GM23338 (cell line): ENCODE results near the gene RCL1. TPM values are rescaled to one million over a fixed set of nuclear protein-coding genes. Genes with fewer than 3 reads are reported as not detected.

Experiments used
- ATAC-seq: fragments of 200-7000 bp; cut with Tn5 transposase; 3 replicates; pipeline ENCODE4 v1.9.1; 2020
- DNase-seq: peaks from one replicate; pipeline ENCODE4 v3.0.0-alpha.2; 2015; ENCODE audit warnings: low spot score
- H2AFZ ChIP-seq: fragments of 200-600 bp; sonication (generic); 2 replicates; pipeline ENCODE4 v1.8.0; 2016; ENCODE audit warnings: antibody characterized with exemption, mild to moderate bottlenecking, moderate library complexity
- H3F3A ChIP-seq: fragments of 200-600 bp; sonication (generic); replicated peaks from 2 replicates; pipeline ENCODE4 v1.8.0; 2017; ENCODE audit warnings: antibody characterized with exemption, mixed run types, low read depth
- H3K27ac ChIP-seq: fragments of 200-600 bp; sonication (generic); 2 replicates; pipeline ENCODE4 v1.6.1; 2016; ENCODE audit warnings: low read depth
- H3K27me3 ChIP-seq: fragments of 200-600 bp; sonication (generic); 2 replicates; pipeline ENCODE4 v1.8.0; 2016; ENCODE audit warnings: mild to moderate bottlenecking, mixed run types, moderate library complexity; ENCODE audit not compliant: insufficient read depth
- H3K36me3 ChIP-seq: fragments of 200-600 bp; sonication (generic); 2 replicates; pipeline ENCODE4 v1.8.0; 2016; ENCODE audit warnings: mild to moderate bottlenecking; ENCODE audit not compliant: insufficient read depth
- H3K4me1 ChIP-seq: fragments of 200-600 bp; sonication (generic); 2 replicates; pipeline ENCODE4 v1.8.0; 2016; ENCODE audit warnings: mild to moderate bottlenecking, moderate library complexity; ENCODE audit not compliant: insufficient read depth
- H3K4me2 ChIP-seq: fragments of 200-600 bp; sonication (generic); 2 replicates; pipeline ENCODE4 v1.7.1; 2017; ENCODE audit warnings: mixed run types
- H3K4me3 ChIP-seq: fragments of 200-600 bp; sonication (generic); 2 replicates; pipeline ENCODE4 v1.6.1; 2016; ENCODE audit warnings: mixed run types
- H3K79me2 ChIP-seq: fragments of 200-600 bp; sonication (generic); replicated peaks from 2 replicates; pipeline ENCODE4 v1.8.0; 2017; ENCODE audit warnings: mild to moderate bottlenecking; ENCODE audit not compliant: insufficient read depth
- H3K9me2 ChIP-seq: fragments of 200-600 bp; sonication (generic); 2 replicates; pipeline ENCODE4 v1.8.0; 2017; ENCODE audit not compliant: insufficient read depth
- H4K20me1 ChIP-seq: fragments of 200-600 bp; sonication (generic); replicated peaks from 2 replicates; pipeline ENCODE4 v1.8.0; 2017; ENCODE audit warnings: mild to moderate bottlenecking; ENCODE audit not compliant: insufficient read depth
- H3K27ac Mint-ChIP-seq: 2 replicates; pipeline ENCODE4 v1.8.0; 2020; ENCODE audit warnings: inconsistent platforms, mild to moderate bottlenecking, moderate library complexity, mixed read lengths
- H3K27me3 Mint-ChIP-seq: 3 replicates; pipeline ENCODE4 v1.8.0; 2022; ENCODE audit warnings: low read depth, mild to moderate bottlenecking, moderate library complexity, mixed read lengths, inconsistent platforms; ENCODE audit not compliant: insufficient read depth, poor library complexity
- H3K36me3 Mint-ChIP-seq: 3 replicates; pipeline ENCODE4 v1.8.0; 2021; ENCODE audit warnings: low read depth, mild to moderate bottlenecking, inconsistent platforms, moderate library complexity, mixed read lengths
- H3K4me1 Mint-ChIP-seq: 3 replicates; pipeline ENCODE4 v1.8.0; 2020; ENCODE audit warnings: mild to moderate bottlenecking, inconsistent platforms, mixed read lengths
- H3K4me3 Mint-ChIP-seq: 3 replicates; pipeline ENCODE4 v1.8.0; 2021; ENCODE audit warnings: moderate library complexity, mild to moderate bottlenecking, inconsistent platforms, mixed read lengths
- H3K9me3 Mint-ChIP-seq: 3 replicates; pipeline ENCODE4 v1.8.0; 2020; ENCODE audit warnings: moderate library complexity, mild to moderate bottlenecking, inconsistent platforms, mixed read lengths
- CREB1 ChIP-seq: fragments of 250-450 bp; sonication (Bioruptor Pico); IDR thresholded peaks from 2 replicates; pipeline ENCODE4 v1.5.0; 2020; ENCODE audit warnings: low read depth, mild to moderate bottlenecking, moderate library complexity
- CTCF ChIP-seq, 2 experiments: fragments of 200-600 bp in 1 of 2; sonication (generic) in 1 of 2; conservative IDR thresholded peaks; 2 replicates each; pipeline versions ENCODE4 v1.5.1 to v1.6.1; 2016 to 2017; ENCODE audit warnings: antibody characterized with exemption in 2 of 2, low read depth in 2 of 2, mild to moderate bottlenecking in 2 of 2, moderate library complexity in 1 of 2
- ETS1 ChIP-seq: IDR thresholded peaks from 2 replicates; pipeline ENCODE4 v1.6.1; 2016; ENCODE audit warnings: antibody characterized with exemption
- EZH2 ChIP-seq: fragments of 200-600 bp; sonication (generic); IDR thresholded peaks from one replicate; pipeline ENCODE4 v1.8.0; 2017; ENCODE audit warnings: antibody characterized with exemption, mild to moderate bottlenecking, low read depth; ENCODE audit not compliant: unreplicated experiment
- EZH2phosphoT487 ChIP-seq: fragments of 200-600 bp; sonication (generic); IDR thresholded peaks from one replicate; pipeline ENCODE4 v1.8.1; 2018; ENCODE audit warnings: antibody characterized with exemption; ENCODE audit not compliant: unreplicated experiment
- JUNB ChIP-seq: IDR thresholded peaks from one replicate; pipeline ENCODE4 v1.6.1; 2016; ENCODE audit warnings: antibody characterized with exemption; ENCODE audit not compliant: unreplicated experiment
- NANOG ChIP-seq: IDR thresholded peaks from 2 replicates; pipeline ENCODE4 v1.6.1; 2016; ENCODE audit warnings: antibody characterized with exemption, borderline replicate concordance
- POLR2AphosphoS5 ChIP-seq: IDR thresholded peaks from 2 replicates; pipeline ENCODE4 v1.6.1; 2016; ENCODE audit warnings: antibody characterized with exemption, low read depth
- STAT1 ChIP-seq: IDR thresholded peaks from one replicate; pipeline ENCODE4 v1.6.1; 2016; ENCODE audit warnings: antibody characterized with exemption; ENCODE audit not compliant: unreplicated experiment
- ZNF114 ChIP-seq: fragments of 250-450 bp; sonication (Bioruptor Pico); IDR thresholded peaks from 2 replicates; pipeline ENCODE4 v1.5.0; 2020; ENCODE audit warnings: mild to moderate bottlenecking, moderate library complexity
- ZNF331 ChIP-seq: fragments of 250-450 bp; sonication (Bioruptor Pico); IDR thresholded peaks from 2 replicates; pipeline ENCODE4 v1.5.0; 2020; ENCODE audit warnings: low read depth, mild to moderate bottlenecking, moderate library complexity
- ZNF462 ChIP-seq: fragments of 250-450 bp; sonication (Bioruptor Pico); IDR thresholded peaks from 2 replicates; pipeline ENCODE4 v1.5.0; 2020; ENCODE audit warnings: mild to moderate bottlenecking, moderate library complexity
- polyA plus RNA-seq: library from polyadenylated mRNA; unstranded; fragments of >200 nt; fragmentation: Nextera tagmentation; extraction: Ambion mirVana; gene quantifications from 2 replicates; pipeline ENCODE4 v1.2.1, GENCODE V29; 2016
- total RNA-seq: library from RNA; depleted of rRNA; stranded (reverse); fragments of >200 nt; shearing (Covaris generic); gene quantifications from 2 replicates; pipeline ENCODE4 v1.2.3, GENCODE V29; 2014
- TF ChIP-seq, protein P1 (sequence below): IDR thresholded peaks from one replicate; pipeline ENCODE4 v1.6.1; 2018; ENCODE audit warnings: antibody characterized with exemption; ENCODE audit not compliant: unreplicated experiment

RCL1 gene
- total and polyA plus RNA-seq, 2 experiments from 2014 or later, result 19.3 to 41.2 TPM

- no peak overlapping the region for H3K4me3 Mint-ChIP-seq
- no peak overlapping the region for H2AFZ ChIP-seq
- no peak overlapping the region for H3K27ac Mint-ChIP-seq
- no peak overlapping the region for H3K4me3 ChIP-seq
- H3K9me2 ChIP-seq, result 0 out of 2 replicates have a peak, but pooled peaks cover 9% of the 10 kb centered on the region
- no peaks in the 10 kb centered on the region for H3K9me3 Mint-ChIP-seq
- no peak overlapping the region for H3K4me2 ChIP-seq
- ATAC-seq, result no peak
- no peaks in the 10 kb centered on the region for H3K36me3 ChIP-seq
- no peaks in the 10 kb centered on the region for H3K79me2 ChIP-seq
- no peaks in the 10 kb centered on the region for H4K20me1 ChIP-seq
- no peak overlapping the region for H3K27ac ChIP-seq
- peaks cover 2% of the 10 kb centered on the region for H3K27me3 Mint-ChIP-seq
- peaks cover 15% of the 10 kb centered on the region for H3K4me1 Mint-ChIP-seq
- H3K27me3 ChIP-seq, result no peaks in the 10 kb centered on the region
- peaks cover 6% of the 10 kb centered on the region; the same call in 1 of the 2 replicates for H3K4me1 ChIP-seq
- TF ChIP-seq JUNB, result no peak
- TF ChIP-seq ZNF462 (CRISPR knock-in tag), result no peak
- TF ChIP-seq STAT1, result no peak
- no peak for TF ChIP-seq POLR2AphosphoS5
- TF ChIP-seq ZNF114 (CRISPR knock-in tag), result no peak
- no peak for TF ChIP-seq CTCF (conservative IDR thresholded peaks at IDR 0.05; ENCODE audit: low read depth in 2 of 2)
- TF ChIP-seq CREB1, result no peak
- TF ChIP-seq EZH2phosphoT487, result no peak
- no peak for TF ChIP-seq ETS1
- TF ChIP-seq NANOG, result no peak
- no peak for TF ChIP-seq EZH2
- TF ChIP-seq, protein P1, sequence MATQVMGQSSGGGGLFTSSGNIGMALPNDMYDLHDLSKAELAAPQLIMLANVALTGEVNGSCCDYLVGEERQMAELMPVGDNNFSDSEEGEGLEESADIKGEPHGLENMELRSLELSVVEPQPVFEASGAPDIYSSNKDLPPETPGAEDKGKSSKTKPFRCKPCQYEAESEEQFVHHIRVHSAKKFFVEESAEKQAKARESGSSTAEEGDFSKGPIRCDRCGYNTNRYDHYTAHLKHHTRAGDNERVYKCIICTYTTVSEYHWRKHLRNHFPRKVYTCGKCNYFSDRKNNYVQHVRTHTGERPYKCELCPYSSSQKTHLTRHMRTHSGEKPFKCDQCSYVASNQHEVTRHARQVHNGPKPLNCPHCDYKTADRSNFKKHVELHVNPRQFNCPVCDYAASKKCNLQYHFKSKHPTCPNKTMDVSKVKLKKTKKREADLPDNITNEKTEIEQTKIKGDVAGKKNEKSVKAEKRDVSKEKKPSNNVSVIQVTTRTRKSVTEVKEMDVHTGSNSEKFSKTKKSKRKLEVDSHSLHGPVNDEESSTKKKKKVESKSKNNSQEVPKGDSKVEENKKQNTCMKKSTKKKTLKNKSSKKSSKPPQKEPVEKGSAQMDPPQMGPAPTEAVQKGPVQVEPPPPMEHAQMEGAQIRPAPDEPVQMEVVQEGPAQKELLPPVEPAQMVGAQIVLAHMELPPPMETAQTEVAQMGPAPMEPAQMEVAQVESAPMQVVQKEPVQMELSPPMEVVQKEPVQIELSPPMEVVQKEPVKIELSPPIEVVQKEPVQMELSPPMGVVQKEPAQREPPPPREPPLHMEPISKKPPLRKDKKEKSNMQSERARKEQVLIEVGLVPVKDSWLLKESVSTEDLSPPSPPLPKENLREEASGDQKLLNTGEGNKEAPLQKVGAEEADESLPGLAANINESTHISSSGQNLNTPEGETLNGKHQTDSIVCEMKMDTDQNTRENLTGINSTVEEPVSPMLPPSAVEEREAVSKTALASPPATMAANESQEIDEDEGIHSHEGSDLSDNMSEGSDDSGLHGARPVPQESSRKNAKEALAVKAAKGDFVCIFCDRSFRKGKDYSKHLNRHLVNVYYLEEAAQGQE, result no peak
- TF ChIP-seq ZNF331 (CRISPR knock-in tag), result no peak
- no peaks in the 10 kb centered on the region for H3F3A ChIP-seq
- no peak for DNase-seq
- no peaks in the 10 kb centered on the region for H3K36me3 Mint-ChIP-seq
Measured at GRCh38 chr9:4781408-4781807, 11.3 kb upstream of the RCL1 start.
